22Rv1 (cell line): ENCODE data around the gene VILL.

Experiments
- ZFX ChIP-seq: fragments of 450-650 bp; IDR thresholded peaks from 2 replicates; pipeline ENCODE4 v1.6.1; 2017; ENCODE audit warnings: antibody characterized with exemption, borderline replicate concordance
- TF ChIP-seq, protein P1 (sequence below): fragments of 450-650 bp; IDR thresholded peaks from 2 replicates; pipeline ENCODE4 v1.5.1; 2017; ENCODE audit warnings: mild to moderate bottlenecking

DNA sequence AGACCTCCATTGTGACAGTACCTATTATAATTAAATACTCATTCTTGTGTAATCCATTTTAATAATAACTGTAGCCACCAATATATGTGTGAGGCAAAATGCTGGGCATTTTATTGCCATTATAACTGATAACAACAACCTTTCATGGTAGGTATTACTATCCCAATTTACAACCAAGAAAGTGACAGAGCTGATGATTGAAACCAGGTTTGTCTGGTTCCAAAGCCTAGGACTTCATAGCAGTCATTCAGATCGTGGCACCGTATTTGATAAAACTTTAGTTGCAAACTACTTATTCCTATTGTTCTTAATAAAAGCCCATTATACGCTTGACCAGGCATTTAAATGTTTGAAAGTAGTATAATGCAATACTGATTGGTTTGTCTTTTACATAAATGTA is 26.4 kb upstream of the VILL start:
- TF ChIP-seq, protein P1, sequence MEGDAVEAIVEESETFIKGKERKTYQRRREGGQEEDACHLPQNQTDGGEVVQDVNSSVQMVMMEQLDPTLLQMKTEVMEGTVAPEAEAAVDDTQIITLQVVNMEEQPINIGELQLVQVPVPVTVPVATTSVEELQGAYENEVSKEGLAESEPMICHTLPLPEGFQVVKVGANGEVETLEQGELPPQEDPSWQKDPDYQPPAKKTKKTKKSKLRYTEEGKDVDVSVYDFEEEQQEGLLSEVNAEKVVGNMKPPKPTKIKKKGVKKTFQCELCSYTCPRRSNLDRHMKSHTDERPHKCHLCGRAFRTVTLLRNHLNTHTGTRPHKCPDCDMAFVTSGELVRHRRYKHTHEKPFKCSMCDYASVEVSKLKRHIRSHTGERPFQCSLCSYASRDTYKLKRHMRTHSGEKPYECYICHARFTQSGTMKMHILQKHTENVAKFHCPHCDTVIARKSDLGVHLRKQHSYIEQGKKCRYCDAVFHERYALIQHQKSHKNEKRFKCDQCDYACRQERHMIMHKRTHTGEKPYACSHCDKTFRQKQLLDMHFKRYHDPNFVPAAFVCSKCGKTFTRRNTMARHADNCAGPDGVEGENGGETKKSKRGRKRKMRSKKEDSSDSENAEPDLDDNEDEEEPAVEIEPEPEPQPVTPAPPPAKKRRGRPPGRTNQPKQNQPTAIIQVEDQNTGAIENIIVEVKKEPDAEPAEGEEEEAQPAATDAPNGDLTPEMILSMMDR, result no peak
- TF ChIP-seq ZFX, result no peak
